ENCODE measurements around the gene SEMA3D.
A peak's percentile ranks its signal among the peaks of the same experiment; 100 is the strongest.

SEMA3D gene

DNA sequence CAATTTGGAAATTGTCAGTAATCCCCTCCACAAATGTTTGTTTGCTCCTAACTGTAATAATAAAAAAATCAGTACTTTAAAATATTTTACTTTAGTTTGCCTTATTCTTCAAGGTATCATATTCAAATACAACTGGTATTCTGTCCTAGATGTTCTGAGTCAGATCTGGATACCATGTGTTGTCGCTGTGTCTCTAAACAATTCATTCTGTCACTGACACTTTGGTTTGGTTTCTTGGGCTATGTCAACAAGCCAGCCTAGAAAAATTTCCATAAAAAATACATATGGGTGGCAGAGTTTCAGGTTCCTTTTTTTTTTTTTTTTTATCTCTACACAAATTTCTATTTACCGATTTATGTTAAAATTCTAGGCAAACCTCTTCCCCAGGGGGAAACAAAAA, 33.2 kb upstream of the SEMA3D start:
- Histone ChIP-seq H3K27me3 (ENCODE audit: control insufficient read depth, insufficient read depth, low read length, poor library complexity, severe bottlenecking) (no peaks in the 10 kb centered on the region), H3K9me3 (ENCODE audit: control insufficient read depth, low read length) (no peaks in the 10 kb centered on the region), H3K36me3 (ENCODE audit: control insufficient read depth, insufficient read depth, low read length) (no peaks in the 10 kb centered on the region), H3K27ac (ENCODE audit: insufficient read depth, low read depth, low read length, poor library complexity, severe bottlenecking) (no peak overlapping the region), H3K4me3 (ENCODE audit: insufficient read depth, low read depth, low read length) (no peak overlapping the region), H3K4me1 (ENCODE audit: control insufficient read depth, insufficient read depth, low read length) (no peaks in the 10 kb centered on the region)
- 98 to 100% methylated on average over 2 of the region's 2 CpGs for WGBS, 2 experiments

DNA sequence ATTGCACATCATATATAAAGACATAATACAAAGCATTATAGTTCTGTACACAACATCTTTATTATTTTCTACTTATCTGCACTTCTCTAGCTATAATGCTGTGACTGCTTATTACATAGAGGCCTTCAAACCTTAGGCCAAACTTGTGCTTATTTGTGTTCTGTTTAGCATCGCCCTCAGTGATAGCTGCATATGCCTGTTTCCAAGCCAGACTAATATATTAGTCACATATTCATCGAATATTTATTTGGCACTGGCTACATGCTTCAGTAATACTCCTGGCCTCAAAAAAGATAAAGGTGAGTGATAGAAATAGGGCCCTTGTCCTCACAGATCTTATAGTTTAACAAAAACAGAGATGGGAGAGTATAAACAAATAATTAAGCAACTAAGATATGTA, 30.2 kb upstream of the SEMA3D start:
- no peaks in the 10 kb centered on the region for H3K9me3 ChIP-seq (ENCODE audit: control insufficient read depth, low read length)
- no peaks in the 10 kb centered on the region for H3K36me3 ChIP-seq (ENCODE audit: control insufficient read depth, insufficient read depth, low read length)
- H3K4me3 ChIP-seq (ENCODE audit: insufficient read depth, low read depth, low read length), result no peak overlapping the region
- H3K4me1 ChIP-seq (ENCODE audit: control insufficient read depth, insufficient read depth, low read length), result no peaks in the 10 kb centered on the region
- H3K27ac ChIP-seq (ENCODE audit: insufficient read depth, low read depth, low read length, poor library complexity, severe bottlenecking), result no peak overlapping the region
- WGBS, 2 experiments, result 84 to 96% methylated on average over 2 of the region's 2 CpGs
- H3K27me3 ChIP-seq (ENCODE audit: control insufficient read depth, insufficient read depth, low read length, poor library complexity, severe bottlenecking), result no peaks in the 10 kb centered on the region

DNA sequence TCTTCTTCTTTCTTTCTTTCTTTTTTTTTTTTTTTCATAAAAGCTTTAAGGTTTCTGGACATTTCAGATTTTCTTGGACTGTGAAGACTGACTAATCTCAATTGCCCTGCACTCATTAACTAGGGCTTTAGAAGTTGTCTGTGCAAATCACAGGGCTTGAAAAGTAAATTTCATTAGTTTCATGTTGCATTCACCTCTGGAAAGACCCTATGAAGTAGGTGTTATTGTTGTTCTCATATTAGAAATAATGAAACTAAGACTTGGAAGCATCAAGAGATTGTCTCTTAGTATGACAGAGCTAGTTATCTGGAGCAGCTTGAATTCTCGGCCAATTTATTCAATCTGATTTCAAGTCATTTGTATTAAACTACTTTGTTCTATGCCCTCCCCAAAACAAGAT, 28.2 kb upstream of the SEMA3D start:
- Histone ChIP-seq H3K4me3 (ENCODE audit: insufficient read depth, low read depth, low read length) (no peak overlapping the region), H3K4me1 (ENCODE audit: control insufficient read depth, insufficient read depth, low read length) (no peaks in the 10 kb centered on the region), H3K27me3 (ENCODE audit: control insufficient read depth, insufficient read depth, low read length, poor library complexity, severe bottlenecking) (no peaks in the 10 kb centered on the region), H3K27ac (ENCODE audit: insufficient read depth, low read depth, low read length, poor library complexity, severe bottlenecking) (no peak overlapping the region), H3K36me3 (ENCODE audit: control insufficient read depth, insufficient read depth, low read length) (no peaks in the 10 kb centered on the region), H3K9me3 (ENCODE audit: control insufficient read depth, low read length) (no peaks in the 10 kb centered on the region)
- 94 to 95% methylated on average over 1 of the region's 1 CpG for WGBS, 2 experiments

DNA sequence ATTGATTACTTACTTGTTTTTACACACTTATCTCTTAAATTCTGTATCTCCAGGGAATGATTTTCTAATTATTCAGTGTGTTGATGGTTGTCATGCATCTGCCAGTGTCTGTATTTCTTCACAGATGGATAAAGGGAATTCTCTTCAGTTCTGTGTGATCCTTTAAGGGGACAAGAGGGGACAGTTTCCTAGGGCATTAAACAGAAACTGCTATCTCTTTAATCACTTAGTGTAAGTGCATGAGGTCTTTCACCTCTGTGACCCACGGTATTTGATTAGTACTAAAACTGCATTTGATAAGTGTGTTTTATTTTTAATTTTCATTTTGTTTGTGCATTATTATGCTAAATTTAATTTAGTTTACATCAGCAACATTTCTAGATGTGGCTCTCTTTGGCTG, 26.6 kb upstream of the SEMA3D start:
- Histone ChIP-seq H3K9me3 (ENCODE audit: control insufficient read depth, low read length) (no peaks in the 10 kb centered on the region), H3K36me3 (ENCODE audit: control insufficient read depth, insufficient read depth, low read length) (no peaks in the 10 kb centered on the region), H3K27me3 (ENCODE audit: control insufficient read depth, insufficient read depth, low read length, poor library complexity, severe bottlenecking) (no peaks in the 10 kb centered on the region), H3K27ac (ENCODE audit: insufficient read depth, low read depth, low read length, poor library complexity, severe bottlenecking) (no peak overlapping the region), H3K4me3 (ENCODE audit: insufficient read depth, low read depth, low read length) (no peak overlapping the region), H3K4me1 (ENCODE audit: control insufficient read depth, insufficient read depth, low read length) (no peaks in the 10 kb centered on the region)
- WGBS, 2 experiments, result 60 to 100% methylated on average over 1 of the region's 1 CpG

DNA sequence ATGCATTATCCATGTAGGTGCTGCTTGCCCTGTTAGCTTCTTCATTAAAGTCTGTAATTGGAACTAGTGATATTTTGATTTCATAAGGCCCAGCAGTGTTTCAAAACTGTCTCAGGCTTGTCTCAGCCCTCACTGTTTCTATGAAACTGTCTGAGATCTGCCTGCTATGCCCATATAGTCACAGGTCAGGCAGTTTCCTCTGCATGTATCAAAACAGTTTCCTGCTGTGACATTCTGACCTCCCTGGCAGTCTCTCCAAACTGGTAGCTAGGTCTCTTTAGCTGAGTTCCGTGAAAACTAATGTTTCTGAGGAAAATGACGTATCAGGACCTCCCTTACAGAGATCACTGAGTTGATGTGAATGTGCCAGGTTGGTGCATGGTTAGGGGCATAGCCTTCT, 18.9 kb upstream of the SEMA3D start:
- H3K27ac ChIP-seq (ENCODE audit: insufficient read depth, low read depth, low read length, poor library complexity, severe bottlenecking), result no peak overlapping the region
- no peaks in the 10 kb centered on the region for H3K27me3 ChIP-seq (ENCODE audit: control insufficient read depth, insufficient read depth, low read length, poor library complexity, severe bottlenecking)
- 72 to 85% methylated on average over 2 of the region's 2 CpGs for WGBS, 2 experiments
- no peak overlapping the region for H3K4me3 ChIP-seq (ENCODE audit: insufficient read depth, low read depth, low read length)
- H3K9me3 ChIP-seq (ENCODE audit: control insufficient read depth, low read length), result no peaks in the 10 kb centered on the region
- H3K4me1 ChIP-seq (ENCODE audit: control insufficient read depth, insufficient read depth, low read length), result peaks cover 3% of the 10 kb centered on the region
- H3K36me3 ChIP-seq (ENCODE audit: control insufficient read depth, insufficient read depth, low read length), result no peaks in the 10 kb centered on the region

DNA sequence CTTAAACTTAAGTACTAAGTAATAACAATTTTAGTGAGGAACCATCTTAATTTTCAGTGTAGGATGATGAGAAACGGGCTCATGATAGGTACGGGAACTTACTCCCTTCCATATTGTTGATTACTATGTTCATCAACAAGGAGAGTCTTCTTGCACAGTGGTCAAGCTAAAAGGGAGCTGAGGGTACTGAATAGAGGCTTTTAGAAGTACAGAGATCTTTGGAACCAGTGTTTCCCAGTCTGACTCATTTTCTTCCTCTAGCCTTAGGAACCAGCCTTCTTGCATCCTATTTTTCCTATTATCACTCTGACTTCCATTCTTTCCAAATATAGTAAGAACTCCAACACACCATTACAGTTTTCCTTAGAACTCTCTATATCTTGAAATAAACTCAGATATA, 17.6 kb upstream of the SEMA3D start:
- Histone ChIP-seq H3K9me3 (ENCODE audit: control insufficient read depth, low read length) (no peaks in the 10 kb centered on the region), H3K4me3 (ENCODE audit: insufficient read depth, low read depth, low read length) (no peak overlapping the region), H3K4me1 (ENCODE audit: control insufficient read depth, insufficient read depth, low read length) (peaks cover 3% of the 10 kb centered on the region), H3K27ac (ENCODE audit: insufficient read depth, low read depth, low read length, poor library complexity, severe bottlenecking) (no peak overlapping the region), H3K27me3 (ENCODE audit: control insufficient read depth, insufficient read depth, low read length, poor library complexity, severe bottlenecking) (no peaks in the 10 kb centered on the region), H3K36me3 (ENCODE audit: control insufficient read depth, insufficient read depth, low read length) (no peaks in the 10 kb centered on the region)
- 86 to 100% methylated on average over 2 of the region's 2 CpGs for WGBS, 2 experiments

DNA sequence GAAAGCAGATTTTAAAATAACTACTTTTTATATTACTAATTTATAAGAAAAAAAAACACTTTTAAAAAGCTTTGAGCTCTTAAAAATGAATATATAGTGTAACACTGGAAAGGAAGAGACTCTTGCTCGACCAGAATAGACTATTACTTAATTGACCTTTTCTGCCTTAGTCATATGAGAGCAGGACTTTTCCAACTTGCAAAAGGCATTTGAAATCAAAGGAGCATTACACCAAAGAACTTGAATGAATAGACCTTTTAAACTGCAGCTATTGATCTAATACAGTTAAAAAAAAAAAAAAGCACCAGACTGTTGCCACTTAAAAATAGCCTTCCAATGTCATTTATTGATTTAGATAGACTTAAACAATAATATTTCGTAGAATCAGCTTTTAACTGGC, 17.2 kb upstream of the SEMA3D start:
- H3K27ac ChIP-seq (ENCODE audit: insufficient read depth, low read depth, low read length, poor library complexity, severe bottlenecking), result no peak overlapping the region
- WGBS, 2 experiments, result 88 to 96% methylated on average over 2 of the region's 2 CpGs
- H3K36me3 ChIP-seq (ENCODE audit: control insufficient read depth, insufficient read depth, low read length), result no peaks in the 10 kb centered on the region

DNA sequence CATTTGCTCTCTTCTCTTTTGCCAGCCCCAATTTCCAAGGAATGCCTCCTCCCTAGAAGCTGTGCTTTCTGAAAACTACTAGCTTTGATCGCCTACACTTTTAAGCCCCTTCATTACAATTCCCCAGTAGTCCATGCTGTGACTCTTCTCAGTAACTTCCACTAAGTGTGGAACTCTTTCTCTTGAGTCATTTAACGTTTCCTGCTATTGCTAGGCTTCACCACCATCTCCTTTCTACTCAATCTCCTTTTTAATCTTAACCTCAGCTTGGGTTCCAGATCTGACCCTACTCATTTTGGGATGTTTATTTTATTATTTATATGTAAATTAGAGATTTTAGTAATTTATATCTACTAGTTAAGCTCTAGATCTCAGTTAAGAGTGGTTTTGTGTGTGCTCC, 14.4 kb upstream of the SEMA3D start:
- H3K4me1 ChIP-seq (ENCODE audit: control insufficient read depth, insufficient read depth, low read length), result peaks cover 3% of the 10 kb centered on the region

More for the DNA sequence above, 17.2 kb upstream of the SEMA3D start:
- Histone ChIP-seq H3K4me3 (ENCODE audit: insufficient read depth, low read depth, low read length) (no peak overlapping the region), H3K9me3 (ENCODE audit: control insufficient read depth, low read length) (no peaks in the 10 kb centered on the region), H3K4me1 (ENCODE audit: control insufficient read depth, insufficient read depth, low read length) (peaks cover 3% of the 10 kb centered on the region), H3K27me3 (ENCODE audit: control insufficient read depth, insufficient read depth, low read length, poor library complexity, severe bottlenecking) (no peaks in the 10 kb centered on the region)

DNA sequence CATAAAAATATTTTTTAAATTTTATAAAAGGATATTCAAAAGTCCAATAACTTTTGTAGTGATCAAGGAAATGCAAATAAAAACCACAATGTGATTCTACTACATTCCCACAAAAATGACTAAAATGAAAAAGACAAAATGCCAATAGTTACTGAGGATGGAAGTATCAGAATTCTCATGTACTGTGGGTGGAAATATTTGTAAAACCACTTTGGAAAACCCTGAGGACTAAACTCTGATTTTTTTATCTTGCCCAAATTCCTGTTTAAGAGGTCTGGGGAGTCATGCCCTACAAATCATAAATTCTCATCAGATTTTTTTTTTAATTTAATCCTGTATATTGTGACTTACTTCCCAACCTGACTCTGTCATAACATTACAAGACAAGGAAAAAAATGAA, 9.8 kb upstream of the SEMA3D start:
- no peaks in the 10 kb centered on the region for H3K9me3 ChIP-seq (ENCODE audit: control insufficient read depth, low read length)
- no peaks in the 10 kb centered on the region for H3K4me1 ChIP-seq (ENCODE audit: control insufficient read depth, insufficient read depth, low read length)
- no peak overlapping the region for H3K27ac ChIP-seq (ENCODE audit: insufficient read depth, low read depth, low read length, poor library complexity, severe bottlenecking)
- no peak overlapping the region for H3K4me3 ChIP-seq (ENCODE audit: insufficient read depth, low read depth, low read length)
- H3K27me3 ChIP-seq (ENCODE audit: control insufficient read depth, insufficient read depth, low read length, poor library complexity, severe bottlenecking), result no peaks in the 10 kb centered on the region
- no peaks in the 10 kb centered on the region for H3K36me3 ChIP-seq (ENCODE audit: control insufficient read depth, insufficient read depth, low read length)

More for the DNA sequence above, 14.4 kb upstream of the SEMA3D start:
- no peak overlapping the region for H3K27ac ChIP-seq (ENCODE audit: insufficient read depth, low read depth, low read length, poor library complexity, severe bottlenecking)
- H3K36me3 ChIP-seq (ENCODE audit: control insufficient read depth, insufficient read depth, low read length), result no peaks in the 10 kb centered on the region
- 88 to 97% methylated on average over 2 of the region's 2 CpGs for WGBS, 2 experiments
- H3K9me3 ChIP-seq (ENCODE audit: control insufficient read depth, low read length), result no peaks in the 10 kb centered on the region
- H3K4me3 ChIP-seq (ENCODE audit: insufficient read depth, low read depth, low read length), result no peak overlapping the region
- H3K27me3 ChIP-seq (ENCODE audit: control insufficient read depth, insufficient read depth, low read length, poor library complexity, severe bottlenecking), result no peaks in the 10 kb centered on the region

DNA sequence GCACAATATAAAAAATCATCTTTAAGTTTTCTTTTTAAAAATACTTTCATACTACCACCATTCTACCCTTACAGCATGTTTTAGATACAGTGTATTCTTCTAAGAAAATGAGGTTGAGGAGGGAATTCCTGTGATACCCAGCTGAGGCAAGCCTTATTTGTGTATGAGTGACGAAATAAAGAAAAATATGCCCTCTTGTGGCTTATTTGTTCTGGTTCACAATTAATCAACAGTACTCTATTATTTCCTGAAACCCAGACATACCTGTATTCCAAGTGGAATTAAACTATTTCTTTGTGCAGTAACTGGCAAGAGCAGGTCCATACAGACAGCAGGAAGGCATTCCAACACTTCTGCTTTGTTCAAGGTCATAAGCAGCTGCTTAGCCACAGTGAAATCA, 4.5 kb upstream of the SEMA3D start:
- Histone ChIP-seq H3K9me3 (ENCODE audit: control insufficient read depth, low read length) (no peaks in the 10 kb centered on the region), H3K4me3 (ENCODE audit: insufficient read depth, low read depth, low read length) (no peak overlapping the region), H3K36me3 (ENCODE audit: control insufficient read depth, insufficient read depth, low read length) (no peaks in the 10 kb centered on the region), H3K27me3 (ENCODE audit: control insufficient read depth, insufficient read depth, low read length, poor library complexity, severe bottlenecking) (peaks cover 21% of the 10 kb centered on the region), H3K4me1 (ENCODE audit: control insufficient read depth, insufficient read depth, low read length) (no peaks in the 10 kb centered on the region), H3K27ac (ENCODE audit: insufficient read depth, low read depth, low read length, poor library complexity, severe bottlenecking) (no peak overlapping the region)
- WGBS, 2 experiments, result 100% methylated on average over 1 of the region's 1 CpG; no CpG with 5 or more reads in 1 of the 2 experiments

DNA sequence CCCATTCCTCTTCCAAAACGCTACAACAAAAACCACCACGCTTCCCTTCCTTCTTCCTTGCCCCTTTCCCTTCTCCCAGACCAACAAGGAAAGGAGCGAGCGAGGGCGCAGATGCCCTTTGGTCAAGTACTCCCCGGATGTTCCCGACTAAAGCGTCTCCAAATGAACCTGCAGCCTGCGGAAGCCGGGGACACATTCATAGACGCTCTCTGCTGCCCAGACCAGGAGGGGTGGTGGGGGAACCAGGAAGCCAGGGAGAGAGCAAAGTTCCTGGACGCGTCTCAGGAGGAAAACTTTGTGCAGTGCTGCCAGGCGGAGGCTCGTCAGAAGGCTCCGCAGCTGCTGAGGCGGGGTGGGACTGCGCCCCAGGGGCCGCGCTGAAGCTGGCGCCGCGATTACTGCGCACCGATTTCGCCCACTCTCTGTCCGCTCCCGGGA, 754 bp downstream of the SEMA3D start:
- WGBS, 2 experiments, result 0% methylated on average over 28 of the region's 28 CpGs
- Histone ChIP-seq H3K27ac (ENCODE audit: insufficient read depth, low read depth, low read length, poor library complexity, severe bottlenecking) (no peak overlapping the region), H3K27me3 (ENCODE audit: control insufficient read depth, insufficient read depth, low read length, poor library complexity, severe bottlenecking) (peaks cover 56% of the 10 kb centered on the region), H3K36me3 (ENCODE audit: control insufficient read depth, insufficient read depth, low read length) (no peaks in the 10 kb centered on the region), H3K9me3 (ENCODE audit: control insufficient read depth, low read length) (no peaks in the 10 kb centered on the region), H3K4me1 (ENCODE audit: control insufficient read depth, insufficient read depth, low read length) (no peaks in the 10 kb centered on the region), H3K4me3 (ENCODE audit: insufficient read depth, low read depth, low read length) (peak overlapping the region; percentile 67)

Data from ectodermal cell (in vitro differentiated cells).